ENCODE results near the gene GFRA4. TPM values are rescaled to one million over a fixed set of nuclear protein-coding genes. Genes with fewer than 3 reads are reported as not detected.
A peak's percentile ranks its signal among the peaks of the same experiment; 100 is the strongest.

Gene GFRA4
- total RNA-seq, 6 experiments from 2014 or later: not detected

DNA sequence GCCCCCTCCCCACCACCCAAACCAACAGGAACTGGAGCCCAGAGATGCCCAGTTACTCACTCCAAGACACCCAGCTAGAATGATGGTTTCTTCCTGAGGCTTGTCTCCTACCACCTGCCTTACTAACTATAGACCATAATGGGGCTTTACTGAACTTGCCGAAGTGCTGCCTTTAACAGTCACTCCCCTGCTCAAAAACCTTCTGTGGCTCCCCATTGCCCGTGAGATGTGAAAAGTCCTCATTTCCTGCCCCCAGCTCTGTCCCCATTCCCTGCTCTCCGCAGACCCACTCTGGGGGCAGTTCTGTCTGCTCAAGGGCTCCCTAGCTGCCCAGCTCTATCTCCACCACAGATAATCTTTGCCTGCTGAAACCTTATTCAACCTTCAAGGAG is 44.3 kb upstream of the GFRA4 start:
- Mint-ChIP-seq H3K9me3 (no peaks in the 10 kb centered on the region), H3K4me3 (no peak overlapping the region), H3K4me1 (ENCODE audit: low read depth) (peaks cover 7% of the 10 kb centered on the region; the same call in 1 of the 2 replicates), H3K27ac (no peak overlapping the region), H3K27me3 (ENCODE audit: insufficient read depth) (peaks cover 10% of the 10 kb centered on the region), H3K36me3 (ENCODE audit: low read depth) (no peaks in the 10 kb centered on the region)
- DNase-seq: no peak
- TF ChIP-seq, protein P1, sequence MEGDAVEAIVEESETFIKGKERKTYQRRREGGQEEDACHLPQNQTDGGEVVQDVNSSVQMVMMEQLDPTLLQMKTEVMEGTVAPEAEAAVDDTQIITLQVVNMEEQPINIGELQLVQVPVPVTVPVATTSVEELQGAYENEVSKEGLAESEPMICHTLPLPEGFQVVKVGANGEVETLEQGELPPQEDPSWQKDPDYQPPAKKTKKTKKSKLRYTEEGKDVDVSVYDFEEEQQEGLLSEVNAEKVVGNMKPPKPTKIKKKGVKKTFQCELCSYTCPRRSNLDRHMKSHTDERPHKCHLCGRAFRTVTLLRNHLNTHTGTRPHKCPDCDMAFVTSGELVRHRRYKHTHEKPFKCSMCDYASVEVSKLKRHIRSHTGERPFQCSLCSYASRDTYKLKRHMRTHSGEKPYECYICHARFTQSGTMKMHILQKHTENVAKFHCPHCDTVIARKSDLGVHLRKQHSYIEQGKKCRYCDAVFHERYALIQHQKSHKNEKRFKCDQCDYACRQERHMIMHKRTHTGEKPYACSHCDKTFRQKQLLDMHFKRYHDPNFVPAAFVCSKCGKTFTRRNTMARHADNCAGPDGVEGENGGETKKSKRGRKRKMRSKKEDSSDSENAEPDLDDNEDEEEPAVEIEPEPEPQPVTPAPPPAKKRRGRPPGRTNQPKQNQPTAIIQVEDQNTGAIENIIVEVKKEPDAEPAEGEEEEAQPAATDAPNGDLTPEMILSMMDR (IDR thresholded peaks at IDR 0.05): no peak

DNA sequence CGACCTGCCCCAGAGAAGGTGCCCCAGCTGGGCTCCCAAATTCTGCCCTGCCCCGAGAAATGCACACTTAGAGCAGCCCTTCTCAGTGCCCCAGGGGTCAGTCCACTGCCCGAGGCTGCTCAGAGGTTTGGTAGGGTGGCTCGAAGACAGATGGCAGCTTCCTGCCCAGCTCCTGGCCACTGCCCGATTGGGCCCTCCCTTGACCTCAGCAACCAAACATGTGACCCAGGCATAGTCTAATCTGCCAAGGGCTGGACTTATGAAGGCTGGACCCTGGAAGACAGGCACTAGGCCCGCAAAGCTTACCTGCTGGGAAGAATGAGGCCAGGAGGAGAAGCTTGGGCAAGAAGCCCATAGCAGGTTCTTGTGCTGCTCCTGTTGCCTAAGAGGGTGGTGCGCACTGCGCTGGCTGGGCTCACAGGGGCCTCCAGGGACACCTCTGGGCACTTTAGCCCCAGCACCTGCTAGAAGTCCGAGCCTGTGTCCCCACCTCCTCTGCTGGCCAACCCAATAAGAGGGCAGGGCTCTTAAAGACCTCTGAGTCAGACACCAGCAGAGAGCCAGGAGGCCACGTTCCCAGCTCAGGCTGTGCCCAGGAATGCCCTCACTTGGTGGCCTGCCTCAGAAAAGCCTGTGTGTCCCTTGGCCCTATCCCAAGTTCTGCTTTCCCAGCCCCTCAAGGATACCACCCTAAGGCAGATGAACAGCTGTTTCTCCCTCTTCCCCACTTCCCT is 43.7 kb upstream of the GFRA4 start:
- no peak overlapping the region for H3K27ac Mint-ChIP-seq
- no peaks in the 10 kb centered on the region for H3K9me3 Mint-ChIP-seq
- H3K36me3 Mint-ChIP-seq (ENCODE audit: low read depth): no peaks in the 10 kb centered on the region
- no peak overlapping the region for H3K4me3 Mint-ChIP-seq
- TF ChIP-seq, protein P1 (IDR thresholded peaks at IDR 0.05): no peak
- peaks cover 7% of the 10 kb centered on the region; the same call in 1 of the 2 replicates for H3K4me1 Mint-ChIP-seq (ENCODE audit: low read depth)
- peak; percentile 33 for DNase-seq
- H3K27me3 Mint-ChIP-seq (ENCODE audit: insufficient read depth): peaks cover 10% of the 10 kb centered on the region

- no peak for DNase-seq
- Mint-ChIP-seq H3K4me3 (no peak overlapping the region), H3K4me1 (ENCODE audit: low read depth) (peaks cover 7% of the 10 kb centered on the region; the same call in 1 of the 2 replicates), H3K27ac (no peak overlapping the region), H3K27me3 (ENCODE audit: insufficient read depth) (peaks cover 9% of the 10 kb centered on the region), H3K9me3 (no peaks in the 10 kb centered on the region), H3K36me3 (ENCODE audit: low read depth) (no peaks in the 10 kb centered on the region)
- TF ChIP-seq, protein P1 (IDR thresholded peaks at IDR 0.05): no peak
These were observed 43.0 kb upstream of the GFRA4 start for GRCh38 chr20:3705970-3706739.

GRCh38 chr20:3705491-3705969 is 42.3 kb upstream of the GFRA4 start:
- no peak for DNase-seq
- H3K4me1 Mint-ChIP-seq (ENCODE audit: low read depth): peaks cover 7% of the 10 kb centered on the region; the same call in 1 of the 2 replicates
- H3K27ac Mint-ChIP-seq: no peak overlapping the region
- no peaks in the 10 kb centered on the region for H3K9me3 Mint-ChIP-seq
- no peak overlapping the region for H3K4me3 Mint-ChIP-seq
- H3K27me3 Mint-ChIP-seq (ENCODE audit: insufficient read depth): peaks cover 9% of the 10 kb centered on the region
- TF ChIP-seq, protein P1 (IDR thresholded peaks at IDR 0.05): no peak
- no peaks in the 10 kb centered on the region for H3K36me3 Mint-ChIP-seq (ENCODE audit: low read depth)

DNA sequence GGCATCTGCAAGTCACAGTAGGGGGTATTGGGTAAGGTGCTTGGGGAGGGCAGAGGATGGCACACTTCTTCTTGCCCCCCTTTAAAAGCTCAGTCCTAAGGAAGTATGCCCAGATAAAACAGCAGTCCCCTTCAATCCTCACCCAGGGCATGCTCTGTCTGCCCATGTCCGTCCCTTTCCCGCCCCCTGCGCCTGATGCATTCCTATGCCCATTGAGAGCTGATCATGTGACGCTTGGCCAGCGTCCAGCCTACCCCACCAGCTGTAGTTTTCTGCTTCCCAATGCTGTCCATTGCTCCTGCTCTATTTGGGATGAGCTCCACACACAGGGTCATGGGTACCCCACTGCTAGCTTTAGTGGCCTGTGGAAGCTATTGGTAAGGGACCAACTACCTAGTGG is 40.9 kb upstream of the GFRA4 start:
- peaks cover 7% of the 10 kb centered on the region; the same call in 1 of the 2 replicates for H3K4me1 Mint-ChIP-seq (ENCODE audit: low read depth)
- H3K4me3 Mint-ChIP-seq: no peak overlapping the region
- DNase-seq: no peak
- H3K36me3 Mint-ChIP-seq (ENCODE audit: low read depth): no peaks in the 10 kb centered on the region
- H3K27me3 Mint-ChIP-seq (ENCODE audit: insufficient read depth): peaks cover 9% of the 10 kb centered on the region
- H3K9me3 Mint-ChIP-seq: no peaks in the 10 kb centered on the region
- TF ChIP-seq, protein P1 (IDR thresholded peaks at IDR 0.05): no peak
- H3K27ac Mint-ChIP-seq: no peak overlapping the region
